SU-DHL-6 (cell line): ENCODE results near the gene SOS1.

Experiments used
- CTCF ChIP-seq: fragments of 200-600 bp; sonication (generic); IDR thresholded peaks from one replicate; pipeline ENCODE4 v1.5.1; 2017; ENCODE audit warnings: antibody characterized with exemption, mild to moderate bottlenecking, low read length, moderate library complexity; ENCODE audit not compliant: insufficient read depth, poor library complexity, severe bottlenecking
- EZH2phosphoT487 ChIP-seq: fragments of 200-600 bp; sonication (generic), shearing (Covaris generic); conservative IDR thresholded peaks from 2 replicates; pipeline ENCODE4 v1.6.1; 2018; ENCODE audit warnings: mild to moderate bottlenecking, antibody characterized with exemption, low read length, moderate library complexity, mixed read lengths

- TF ChIP-seq CTCF (no peak), EZH2phosphoT487 (no peak)
These were observed 123.1 kb downstream of the SOS1 start for GRCh38 chr2:38997781-38998180.
